Naive B cell (primary cell): Measurements from ENCODE around the gene TEAD1. TPM values are rescaled to one million over a fixed set of nuclear protein-coding genes. Genes with fewer than 3 reads are reported as not detected.

Experiments used
- ATAC-seq, 2 donors: fragments of 150-1000 bp; cut with Tn5 transposase; 2 replicates each; pipeline ENCODE4 v1.10.0; 2021; ENCODE audit warnings: low read depth in 2 of 2, mild to moderate bottlenecking in 2 of 2, moderate library complexity in 2 of 2
- DNase-seq: peaks from one replicate; pipeline ENCODE4 v3.0.0; 2022
- H3K27ac Mint-ChIP-seq, 6 donors: one replicate each; pipeline ENCODE4 v1.8.0; 2020 to 2022; ENCODE audit warnings: mild to moderate bottlenecking in 6 of 6, mixed read lengths in 6 of 6, moderate library complexity in 5 of 6, inconsistent platforms in 2 of 6
- H3K27me3 Mint-ChIP-seq, 3 donors: one replicate each; pipeline ENCODE4 v1.8.0; 2021 to 2022; ENCODE audit warnings: mixed read lengths in 3 of 3, mild to moderate bottlenecking in 1 of 3
- H3K36me3 Mint-ChIP-seq, 2 donors: one replicate each; pipeline ENCODE4 v1.8.0; 2020 to 2022; ENCODE audit warnings: mixed read lengths in 2 of 2, inconsistent platforms in 1 of 2, mild to moderate bottlenecking in 1 of 2
- H3K4me1 Mint-ChIP-seq, 3 donors: one replicate each; pipeline ENCODE4 v1.8.0; 2020 to 2022; ENCODE audit warnings: mixed read lengths in 3 of 3, inconsistent platforms in 1 of 3, mild to moderate bottlenecking in 1 of 3, moderate library complexity in 1 of 3
- H3K4me3 Mint-ChIP-seq, 8 donors: one replicate each; pipeline ENCODE4 v1.8.0; 2020 to 2022; ENCODE audit warnings: mild to moderate bottlenecking in 8 of 8, mixed read lengths in 8 of 8, moderate library complexity in 8 of 8, inconsistent platforms in 2 of 8
- H3K9me3 Mint-ChIP-seq, 7 donors: one replicate each; pipeline ENCODE4 v1.8.0; 2020 to 2022; ENCODE audit warnings: mixed read lengths in 7 of 7, mild to moderate bottlenecking in 5 of 7, inconsistent platforms in 2 of 7, moderate library complexity in 1 of 7
- polyA plus RNA-seq, 6 donors: library from polyadenylated mRNA; unstranded; fragments of 300-500 nt; fragmentation: Illumina TruSeq; gene quantifications; one replicate each; pipeline ENCODE4 v1.2.3, GENCODE V29; 2021; ENCODE audit warnings: low read depth in 6 of 6

The TEAD1 gene
- polyA plus RNA-seq = not detected

GRCh38 chr11:12673924-12674570 lies at the start of gene TEAD1:
Gene TEAD1, plus strand, starts transcription at chr11:12674421.
- Mint-ChIP-seq H3K4me3 (peak within 1 kb of the TSS; percentile 66 to 87 (median 80)), H3K4me1 (peaks cover 0 to 8% (median 4%) of the 10 kb centered on the region in 3 donors), H3K36me3 (peaks cover 4 to 18% of the 10 kb centered on the region in 2 donors), H3K9me3 (peaks cover 2 to 16% (median 8%) of the 10 kb centered on the region in 7 donors), H3K27ac (peak within 1 kb of the TSS in 1 of 6 donors; percentile 87), H3K27me3 (peaks cover 50 to 60% (median 58%) of the 10 kb centered on the region in 3 donors)
- ATAC-seq = peak; percentile 52 to 55
- DNase-seq = peak; percentile 33

GRCh38 chr11:12624595-12624994 lies 49.6 kb upstream of the TEAD1 start:
- H3K36me3 Mint-ChIP-seq = peaks cover 0 to 7% of the 10 kb centered on the region in 2 donors
- H3K27me3 Mint-ChIP-seq = no peaks in the 10 kb centered on the region
- ATAC-seq (no peak), DNase-seq (no peak)
- peaks cover 12 to 65% (median 31%) of the 10 kb centered on the region in 7 donors for H3K9me3 Mint-ChIP-seq
- H3K4me3 Mint-ChIP-seq = no peak overlapping the region
- no peaks in the 10 kb centered on the region for H3K4me1 Mint-ChIP-seq
- H3K27ac Mint-ChIP-seq = no peak overlapping the region

GRCh38 chr11:12625438-12626071 lies 48.7 kb upstream of the TEAD1 start:
- Mint-ChIP-seq H3K4me3 (no peak overlapping the region), H3K9me3 (peaks cover 10 to 65% (median 32%) of the 10 kb centered on the region in 7 donors), H3K36me3 (peaks cover 0 to 5% of the 10 kb centered on the region in 2 donors), H3K27me3 (no peaks in the 10 kb centered on the region), H3K27ac (no peak overlapping the region), H3K4me1 (no peaks in the 10 kb centered on the region)
- ATAC-seq (no peak), DNase-seq (no peak)

- DNase-seq (no peak), ATAC-seq (no peak)
- no peak overlapping the region for H3K4me3 Mint-ChIP-seq
- H3K36me3 Mint-ChIP-seq = no peaks in the 10 kb centered on the region
- H3K4me1 Mint-ChIP-seq = no peaks in the 10 kb centered on the region
- H3K27me3 Mint-ChIP-seq = peaks cover 0 to 6% (median 2%) of the 10 kb centered on the region in 3 donors
- H3K27ac Mint-ChIP-seq = no peak overlapping the region
- peaks cover 6 to 61% (median 26%) of the 10 kb centered on the region in 7 donors for H3K9me3 Mint-ChIP-seq
Measured at GRCh38 chr11:12626616-12627015, 47.6 kb upstream of the TEAD1 start.

- Mint-ChIP-seq H3K4me3 (no peak overlapping the region), H3K4me1 (no peaks in the 10 kb centered on the region), H3K36me3 (no peaks in the 10 kb centered on the region), H3K9me3 (peaks cover 6 to 44% (median 16%) of the 10 kb centered on the region in 7 donors), H3K27ac (no peak overlapping the region), H3K27me3 (peaks cover 0 to 6% (median 3%) of the 10 kb centered on the region in 3 donors)
- no peak for DNase-seq
- no peak for ATAC-seq
Measured at GRCh38 chr11:12628314-12628713, 45.9 kb upstream of the TEAD1 start.

- ATAC-seq = no peak
- Mint-ChIP-seq H3K4me3 (no peak overlapping the region), H3K9me3 (peaks cover 5 to 29% (median 6%) of the 10 kb centered on the region in 7 donors), H3K4me1 (no peaks in the 10 kb centered on the region), H3K36me3 (no peaks in the 10 kb centered on the region), H3K27me3 (peaks cover 0 to 8% (median 6%) of the 10 kb centered on the region in 3 donors), H3K27ac (no peak overlapping the region)
- no peak for DNase-seq
Measured at GRCh38 chr11:12629601-12630313, 44.5 kb upstream of the TEAD1 start.

GRCh38 chr11:12631651-12632050 lies 42.6 kb upstream of the TEAD1 start:
- H3K4me1 Mint-ChIP-seq = no peaks in the 10 kb centered on the region
- DNase-seq = no peak

GRCh38 chr11:12634329-12634728 lies 39.9 kb upstream of the TEAD1 start:
- H3K27ac Mint-ChIP-seq = no peak overlapping the region
- no peak for DNase-seq
- H3K36me3 Mint-ChIP-seq = no peaks in the 10 kb centered on the region
- H3K27me3 Mint-ChIP-seq = peaks cover 0 to 11% (median 6%) of the 10 kb centered on the region in 3 donors
- H3K9me3 Mint-ChIP-seq = peaks cover 0 to 3% (median 0%) of the 10 kb centered on the region in 7 donors
- no peak overlapping the region for H3K4me3 Mint-ChIP-seq
- no peaks in the 10 kb centered on the region for H3K4me1 Mint-ChIP-seq
- no peak for ATAC-seq

More at GRCh38 chr11:12631651-12632050, 42.6 kb upstream of the TEAD1 start:
- Mint-ChIP-seq H3K27me3 (peaks cover 0 to 8% (median 6%) of the 10 kb centered on the region in 3 donors), H3K4me3 (no peak overlapping the region), H3K9me3 (peaks cover 0 to 13% (median 2%) of the 10 kb centered on the region in 7 donors), H3K27ac (peak overlapping the region in 1 of 6 donors; percentile 11), H3K36me3 (no peaks in the 10 kb centered on the region)
- ATAC-seq = no peak

GRCh38 chr11:12636871-12637410 lies 37.3 kb upstream of the TEAD1 start:
- no peak overlapping the region for H3K27ac Mint-ChIP-seq
- no peaks in the 10 kb centered on the region for H3K36me3 Mint-ChIP-seq
- H3K9me3 Mint-ChIP-seq = peaks cover 0 to 2% (median 0%) of the 10 kb centered on the region in 7 donors
- DNase-seq = no peak
- no peak for ATAC-seq
- peaks cover 0 to 8% (median 7%) of the 10 kb centered on the region in 3 donors for H3K27me3 Mint-ChIP-seq
- no peak overlapping the region for H3K4me3 Mint-ChIP-seq
- no peaks in the 10 kb centered on the region for H3K4me1 Mint-ChIP-seq

GRCh38 chr11:12639388-12639787 lies 34.8 kb upstream of the TEAD1 start:
- Mint-ChIP-seq H3K36me3 (no peaks in the 10 kb centered on the region), H3K9me3 (peaks cover 0 to 2% (median 0%) of the 10 kb centered on the region in 7 donors), H3K27ac (no peak overlapping the region), H3K4me3 (no peak overlapping the region), H3K4me1 (no peaks in the 10 kb centered on the region), H3K27me3 (peaks cover 0 to 7% (median 6%) of the 10 kb centered on the region in 3 donors)
- DNase-seq (no peak), ATAC-seq (no peak)

GRCh38 chr11:12640355-12640754 lies 33.9 kb upstream of the TEAD1 start:
- Mint-ChIP-seq H3K9me3 (peaks cover 0 to 4% (median 0%) of the 10 kb centered on the region in 7 donors), H3K27ac (no peak overlapping the region), H3K4me3 (no peak overlapping the region), H3K4me1 (no peaks in the 10 kb centered on the region), H3K27me3 (peaks cover 0 to 7% (median 3%) of the 10 kb centered on the region in 3 donors), H3K36me3 (no peaks in the 10 kb centered on the region)
- ATAC-seq = no peak
- DNase-seq = no peak

- Mint-ChIP-seq H3K27ac (no peak overlapping the region), H3K27me3 (peaks cover 0 to 7% (median 3%) of the 10 kb centered on the region in 3 donors), H3K4me3 (no peak overlapping the region), H3K36me3 (no peaks in the 10 kb centered on the region), H3K4me1 (no peaks in the 10 kb centered on the region), H3K9me3 (peaks cover 0 to 4% (median 0%) of the 10 kb centered on the region in 7 donors)
- DNase-seq (no peak), ATAC-seq (no peak)
Measured at GRCh38 chr11:12640926-12641849, 33.0 kb upstream of the TEAD1 start.
